PC-3 (cell line): ENCODE data around the gene SYNGR3. TPM values are rescaled to one million over a fixed set of nuclear protein-coding genes. Genes with fewer than 3 reads are reported as not detected.

Experiments used
- ATAC-seq: fragments of 200-7000 bp; cut with Tn5 transposase; 2 replicates; pipeline ENCODE4 v1.9.1; 2020; ENCODE audit warnings: mild to moderate bottlenecking, moderate library complexity
- BruUV-seq: library from RNA; stranded (reverse); fragments of 400-500 nt; replicated peaks from 2 replicates; lab custom pipeline; 2021; lab: Mats Ljungman, UMichigan
- CTCF ChIA-PET: fragments of 300-600 bp; sonication (Branson Sonifier 250); formaldehyde crosslinking; loops from one replicate; lab custom pipeline; 2022; ENCODE audit warnings: antibody characterized with exemption; lab: Charles Lee
- POLR2A ChIA-PET: fragments of 300-600 bp; sonication (Branson Sonifier 250); formaldehyde crosslinking; loops from one replicate; lab custom pipeline; 2022; ENCODE audit warnings: antibody characterized with exemption; ENCODE audit not compliant: unreplicated experiment; lab: Charles Lee
- DNase-seq: peaks from one replicate; pipeline ENCODE4 v3.0.0-alpha.2; 2015
- H2AFZ ChIP-seq: fragments of 300-600 bp; sonication (generic); 2 replicates; pipeline ENCODE4 v1.6.0; 2016; ENCODE audit warnings: antibody characterized with exemption, low read length
- H3F3A ChIP-seq: fragments of 300-600 bp; sonication (generic); one replicate; pipeline ENCODE4 v1.6.0; 2017; ENCODE audit warnings: antibody characterized with exemption, low read length, control low read depth, mild to moderate bottlenecking; ENCODE audit not compliant: unreplicated experiment
- H3K27ac ChIP-seq: fragments of 300-600 bp; sonication (generic); 2 replicates; pipeline ENCODE4 v1.5.1; 2016; ENCODE audit warnings: mild to moderate bottlenecking, low read length
- H3K27me3 ChIP-seq: fragments of 300-600 bp; sonication (generic); 2 replicates; pipeline ENCODE4 v1.6.1; 2016; ENCODE audit warnings: low read length, mixed read lengths
- H3K36me3 ChIP-seq: fragments of 300-600 bp; sonication (generic); 2 replicates; pipeline ENCODE4 v1.6.1; 2016; ENCODE audit warnings: low read depth, mixed run types, low read length, mixed read lengths
- H3K4me1 ChIP-seq: fragments of 300-600 bp; sonication (generic); 2 replicates; pipeline ENCODE4 v1.5.1; 2016; ENCODE audit warnings: low read length; ENCODE audit not compliant: insufficient read depth
- H3K4me2 ChIP-seq: fragments of 300-600 bp; sonication (generic); 2 replicates; pipeline ENCODE4 v1.6.0; 2016; ENCODE audit warnings: low read length
- H3K4me3 ChIP-seq: fragments of 300-600 bp; sonication (generic); 2 replicates; pipeline ENCODE4 v1.5.1; 2016; ENCODE audit warnings: mild to moderate bottlenecking, low read length, mixed read lengths
- H3K79me2 ChIP-seq: fragments of 300-600 bp; sonication (generic); 2 replicates; pipeline ENCODE4 v1.6.1; 2017; ENCODE audit warnings: low read length, mixed read lengths
- H3K9ac ChIP-seq: fragments of 300-600 bp; sonication (generic); 2 replicates; pipeline ENCODE4 v1.6.0; 2016; ENCODE audit warnings: mild to moderate bottlenecking, low read length
- H3K9me2 ChIP-seq: fragments of 300-600 bp; sonication (generic); replicated peaks from 2 replicates; pipeline ENCODE4 v1.6.1; 2016; ENCODE audit warnings: mixed run types, low read length, mixed read lengths
- H3K9me3 ChIP-seq: fragments of 300-600 bp; sonication (generic); 2 replicates; pipeline ENCODE4 v1.6.1; 2016; ENCODE audit warnings: low read length, mixed read lengths
- H4K20me1 ChIP-seq: fragments of 300-600 bp; sonication (generic); 2 replicates; pipeline ENCODE4 v1.6.1; 2016; ENCODE audit warnings: low read length, mixed read lengths
- CTCF ChIP-seq: fragments of 300-600 bp; sonication (generic); conservative IDR thresholded peaks from 2 replicates; pipeline ENCODE4 v1.5.1; 2017; ENCODE audit warnings: antibody characterized with exemption, low read depth, mild to moderate bottlenecking, low read length
- EZH2 ChIP-seq: fragments of 300-600 bp; sonication (generic); IDR thresholded peaks from one replicate; pipeline ENCODE4 v1.6.1; 2017; ENCODE audit warnings: antibody characterized with exemption, mild to moderate bottlenecking, low read length; ENCODE audit not compliant: unreplicated experiment
- EZH2phosphoT487 ChIP-seq: fragments of 300-600 bp; sonication (generic); IDR thresholded peaks from 2 replicates; pipeline ENCODE4 v1.6.1; 2018; ENCODE audit warnings: mild to moderate bottlenecking, antibody characterized with exemption, low read length, borderline replicate concordance
- intact Hi-C: fragments of 100-400 bp; cut with micrococcal nuclease; formaldehyde crosslinking; loops from 2 replicates; pipeline ENCODE4 v1.9.0; 2023
- total RNA-seq: library from RNA; depleted of rRNA; stranded (reverse); fragments of >200 nt; gene quantifications from 2 replicates; pipeline ENCODE4 v1.2.3, GENCODE V29; 2014

Gene SYNGR3
- total RNA-seq, 1 experiment from 2014 or later: 1.5 TPM

GRCh38 chr16:2028620-2029220 is 39.0 kb downstream of the SYNGR3 start:
- H3K4me2 ChIP-seq: peak overlapping the region; percentile 99
- BruUV-seq: no TSS peak

GRCh38 chr16:2029350-2029749 is 39.6 kb downstream of the SYNGR3 start:
- peaks cover 41% of the 10 kb centered on the region for H3K79me2 ChIP-seq
- POLR2A ChIA-PET: interaction anchor here (0.6 kb wide), 1 partner anchor 203 kb away, joined by 3 read pairs; no protein-coding TSS in a partner anchor
- no peaks in the 10 kb centered on the region for H3F3A ChIP-seq
- CTCF ChIA-PET: no interaction called here
- no peaks in the 10 kb centered on the region for H3K9me2 ChIP-seq
- H3K27me3 ChIP-seq: no peaks in the 10 kb centered on the region
- no peak overlapping the region for H3K9ac ChIP-seq
- intact Hi-C loops: no loop called here
- H4K20me1 ChIP-seq: no peaks in the 10 kb centered on the region
- H3K4me1 ChIP-seq: peaks cover 31% of the 10 kb centered on the region
- TF ChIP-seq EZH2phosphoT487 (no peak), EZH2 (no peak), CTCF (no peak)
- DNase-seq: no peak
- no peak overlapping the region for H3K4me3 ChIP-seq
- no peak overlapping the region for H2AFZ ChIP-seq
- no peak overlapping the region for H3K27ac ChIP-seq
- H3K36me3 ChIP-seq: no peaks in the 10 kb centered on the region
- ATAC-seq: no peak
- no peaks in the 10 kb centered on the region for H3K9me3 ChIP-seq
- no peak overlapping the region for H3K4me2 ChIP-seq
- no TSS peak for BruUV-seq

More at GRCh38 chr16:2028620-2029220, 39.0 kb downstream of the SYNGR3 start:
- Histone ChIP-seq H3K9ac (no peak overlapping the region), H3K79me2 (peaks cover 36% of the 10 kb centered on the region), H3K36me3 (no peaks in the 10 kb centered on the region), H3K4me1 (peaks cover 27% of the 10 kb centered on the region), H3K27ac (no peak overlapping the region), H3K9me3 (no peaks in the 10 kb centered on the region), H3K4me3 (peak overlapping the region; percentile 87), H3K27me3 (no peaks in the 10 kb centered on the region), H2AFZ (no peak overlapping the region), H3F3A (no peaks in the 10 kb centered on the region), H3K9me2 (no peaks in the 10 kb centered on the region), H4K20me1 (no peaks in the 10 kb centered on the region)
- intact Hi-C loops: no loop called here
- TF ChIP-seq EZH2: no peak
- TF ChIP-seq CTCF: no peak
- TF ChIP-seq EZH2phosphoT487: no peak
- no peak for DNase-seq
- ChIA-PET POLR2A (no interaction called here), CTCF (no interaction called here)
- ATAC-seq: no peak

- H3K27me3 ChIP-seq: no peaks in the 10 kb centered on the region
- peaks cover 47% of the 10 kb centered on the region for H3K79me2 ChIP-seq
- intact Hi-C loops: no loop called here
- no peaks in the 10 kb centered on the region for H3K36me3 ChIP-seq
- H4K20me1 ChIP-seq: no peaks in the 10 kb centered on the region
- BruUV-seq: no TSS peak
- H3F3A ChIP-seq: no peaks in the 10 kb centered on the region
- no peak overlapping the region for H3K9ac ChIP-seq
- DNase-seq (no peak), ATAC-seq (no peak)
- H3K4me1 ChIP-seq: peaks cover 37% of the 10 kb centered on the region
- TF ChIP-seq EZH2 (no peak), EZH2phosphoT487 (no peak), CTCF (no peak)
- ChIA-PET CTCF (no interaction called here), POLR2A (interaction anchor here (0.6 kb wide), 1 partner anchor 204 kb away, joined by 3 read pairs; no protein-coding TSS in a partner anchor)
- no peak overlapping the region for H3K27ac ChIP-seq
- no peak overlapping the region for H2AFZ ChIP-seq
- H3K4me2 ChIP-seq: no peak overlapping the region
- no peaks in the 10 kb centered on the region for H3K9me3 ChIP-seq
- H3K4me3 ChIP-seq: no peak overlapping the region
- no peaks in the 10 kb centered on the region for H3K9me2 ChIP-seq
Measured at GRCh38 chr16:2030036-2030435, 40.3 kb downstream of the SYNGR3 start.
